ENCODE data around the gene SMARCA2.

Gene SMARCA2

DNA sequence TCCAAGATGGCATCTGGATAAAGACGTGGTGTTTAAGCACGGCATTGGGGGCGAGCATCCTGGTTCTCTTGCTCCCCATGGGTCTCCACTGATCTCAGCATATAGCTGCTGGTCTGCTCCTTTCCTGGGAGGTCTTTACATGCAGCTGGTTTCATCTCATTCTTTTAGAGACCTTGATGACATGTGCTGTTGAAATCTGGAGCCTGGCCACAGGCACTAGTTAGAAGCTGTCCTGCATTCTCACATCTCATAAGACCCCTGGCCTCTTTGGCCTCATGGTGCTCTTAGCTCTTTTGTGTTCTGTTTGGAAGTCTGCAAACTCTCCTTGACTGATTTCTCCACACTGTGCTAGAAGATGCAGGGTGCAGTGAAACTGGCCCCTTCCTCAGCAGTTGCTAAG is 113.0 kb downstream of the SMARCA2 start:
- TF ChIP-seq, protein P1, sequence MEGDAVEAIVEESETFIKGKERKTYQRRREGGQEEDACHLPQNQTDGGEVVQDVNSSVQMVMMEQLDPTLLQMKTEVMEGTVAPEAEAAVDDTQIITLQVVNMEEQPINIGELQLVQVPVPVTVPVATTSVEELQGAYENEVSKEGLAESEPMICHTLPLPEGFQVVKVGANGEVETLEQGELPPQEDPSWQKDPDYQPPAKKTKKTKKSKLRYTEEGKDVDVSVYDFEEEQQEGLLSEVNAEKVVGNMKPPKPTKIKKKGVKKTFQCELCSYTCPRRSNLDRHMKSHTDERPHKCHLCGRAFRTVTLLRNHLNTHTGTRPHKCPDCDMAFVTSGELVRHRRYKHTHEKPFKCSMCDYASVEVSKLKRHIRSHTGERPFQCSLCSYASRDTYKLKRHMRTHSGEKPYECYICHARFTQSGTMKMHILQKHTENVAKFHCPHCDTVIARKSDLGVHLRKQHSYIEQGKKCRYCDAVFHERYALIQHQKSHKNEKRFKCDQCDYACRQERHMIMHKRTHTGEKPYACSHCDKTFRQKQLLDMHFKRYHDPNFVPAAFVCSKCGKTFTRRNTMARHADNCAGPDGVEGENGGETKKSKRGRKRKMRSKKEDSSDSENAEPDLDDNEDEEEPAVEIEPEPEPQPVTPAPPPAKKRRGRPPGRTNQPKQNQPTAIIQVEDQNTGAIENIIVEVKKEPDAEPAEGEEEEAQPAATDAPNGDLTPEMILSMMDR (conservative IDR thresholded peaks at IDR 0.05; ENCODE audit: control insufficient read depth, insufficient read depth, low read depth, low read length), result no peak
- DNase-seq (ENCODE audit: low read depth), result no peak
- no peak overlapping the region for H3K4me3 ChIP-seq (ENCODE audit: control insufficient read depth, low read depth, low read length)

DNA sequence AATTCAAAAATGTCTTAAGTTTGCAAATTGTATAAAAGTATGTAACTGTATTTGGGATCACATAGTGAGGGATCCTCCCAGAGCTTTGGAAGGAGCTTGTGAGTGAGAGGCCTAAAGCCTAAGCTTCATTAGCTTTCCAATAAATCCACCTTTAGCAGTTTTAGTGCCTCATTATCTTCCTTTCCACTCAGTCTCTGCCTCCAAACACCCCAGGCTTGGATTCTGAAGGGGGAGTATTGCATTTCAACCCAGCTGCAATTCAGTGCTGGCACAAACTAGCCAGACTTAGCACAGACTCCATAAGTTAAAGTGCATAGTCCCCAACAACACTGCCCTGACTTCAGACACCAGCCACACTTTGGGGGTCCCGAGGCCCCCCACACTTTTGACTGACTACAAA is 113.5 kb downstream of the SMARCA2 start:
- DNase-seq (ENCODE audit: low read depth), result no peak
- no peak overlapping the region for H3K4me3 ChIP-seq (ENCODE audit: control insufficient read depth, low read depth, low read length)
- TF ChIP-seq, protein P1 (conservative IDR thresholded peaks at IDR 0.05; ENCODE audit: control insufficient read depth, insufficient read depth, low read depth, low read length), result no peak

DNA sequence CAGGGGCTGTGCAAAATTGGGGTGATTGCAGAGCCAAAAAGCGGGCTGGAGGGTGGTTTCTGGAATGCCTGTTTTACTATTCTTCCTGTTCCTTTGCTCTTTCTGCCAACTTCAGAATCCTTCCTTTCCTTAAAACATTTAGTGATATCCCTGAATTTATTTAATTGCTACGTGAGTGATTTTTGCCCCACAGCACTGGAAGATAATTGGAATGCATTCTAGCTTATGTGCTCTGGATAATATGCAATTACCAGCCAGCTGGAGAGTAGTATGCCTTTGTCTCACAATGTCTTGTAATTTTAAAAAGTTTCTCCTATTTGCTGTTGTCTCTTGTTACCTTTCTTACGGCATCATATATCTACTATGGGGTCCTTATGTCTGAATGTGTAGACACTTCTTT is 115.8 kb downstream of the SMARCA2 start:
- DNase-seq (ENCODE audit: low read depth), result no peak
- TF ChIP-seq, protein P1 (conservative IDR thresholded peaks at IDR 0.05; ENCODE audit: control insufficient read depth, insufficient read depth, low read depth, low read length), result no peak
- no peak overlapping the region for H3K4me3 ChIP-seq (ENCODE audit: control insufficient read depth, low read depth, low read length)

DNA sequence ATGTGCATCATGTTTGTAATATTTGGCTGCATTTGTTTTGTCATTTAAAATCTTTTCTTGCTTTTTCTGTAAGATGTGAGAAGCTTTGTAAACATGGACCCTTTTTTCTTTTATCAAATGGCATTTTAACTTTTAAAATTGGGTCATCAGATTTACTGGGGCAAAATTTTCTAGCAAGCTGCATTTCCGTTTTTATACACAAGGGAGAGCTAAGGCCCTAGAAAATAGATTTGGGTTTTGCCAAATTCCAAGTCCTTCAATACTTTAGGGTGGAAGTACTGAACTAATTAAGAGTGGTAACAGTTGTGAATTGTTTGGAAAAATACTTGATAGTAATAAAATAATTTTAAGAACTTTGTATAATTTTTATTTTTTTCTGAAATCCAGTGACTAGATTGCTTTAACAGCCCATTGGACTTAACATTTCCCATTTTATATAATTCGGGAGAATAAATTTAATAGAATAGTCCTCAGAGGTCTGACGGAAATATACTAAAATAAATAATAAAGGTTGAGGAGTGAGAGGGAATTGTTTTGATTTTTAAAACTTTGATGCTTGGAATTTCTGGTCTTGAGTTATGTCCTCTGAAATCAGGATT is 117.4 kb downstream of the SMARCA2 start:
- DNase-seq (ENCODE audit: low read depth), result peak; percentile 66
- TF ChIP-seq, protein P1 (conservative IDR thresholded peaks at IDR 0.05; ENCODE audit: control insufficient read depth, insufficient read depth, low read depth, low read length), result peak; percentile 72
- H3K4me3 ChIP-seq (ENCODE audit: control insufficient read depth, low read depth, low read length), result no peak overlapping the region

DNA sequence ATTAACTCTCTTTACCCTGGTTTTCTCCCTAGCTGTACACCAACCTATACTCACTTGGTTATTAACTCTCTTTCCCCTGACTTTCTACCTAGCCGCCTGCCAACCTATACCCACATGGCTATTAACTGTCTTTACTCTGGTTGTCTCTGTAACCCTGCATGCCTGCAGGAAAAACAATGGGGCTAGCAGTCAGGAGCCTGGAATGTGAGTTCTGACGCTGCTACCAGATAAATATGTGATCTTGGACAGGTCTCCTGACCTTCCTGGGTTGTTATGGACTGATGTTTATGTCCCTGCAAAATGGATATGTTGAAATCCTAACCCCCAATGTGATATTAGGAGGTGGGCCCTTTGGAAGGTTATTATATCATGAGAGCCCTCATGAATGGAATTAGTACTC is 119.2 kb downstream of the SMARCA2 start:
- no peak overlapping the region for H3K4me3 ChIP-seq (ENCODE audit: control insufficient read depth, low read depth, low read length)
- TF ChIP-seq, protein P1 (conservative IDR thresholded peaks at IDR 0.05; ENCODE audit: control insufficient read depth, insufficient read depth, low read depth, low read length), result no peak
- no peak for DNase-seq (ENCODE audit: low read depth)

DNA sequence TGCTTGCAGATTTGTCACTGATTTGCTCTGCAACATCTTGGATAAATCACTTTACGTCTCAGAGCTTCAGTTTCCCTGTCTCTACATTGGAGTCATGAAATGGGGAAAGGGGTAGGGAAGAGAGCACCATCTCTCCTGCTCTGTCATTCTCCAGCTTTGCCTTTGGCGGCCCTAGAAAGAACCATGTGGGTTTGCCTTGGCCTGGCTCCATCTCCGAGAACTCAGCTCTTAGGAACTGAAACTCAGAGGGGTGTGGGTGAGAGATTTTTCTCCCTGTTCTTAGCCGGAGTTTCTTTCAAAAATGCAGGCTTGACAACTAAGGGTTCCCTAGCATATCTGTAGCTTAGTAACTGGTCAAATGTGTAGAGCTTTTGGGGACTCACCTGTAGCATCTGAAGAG is 123.5 kb downstream of the SMARCA2 start:
- DNase-seq (ENCODE audit: low read depth), result no peak
- TF ChIP-seq, protein P1 (conservative IDR thresholded peaks at IDR 0.05; ENCODE audit: control insufficient read depth, insufficient read depth, low read depth, low read length), result no peak

More for the DNA sequence above, 123.5 kb downstream of the SMARCA2 start:
- H3K4me3 ChIP-seq (ENCODE audit: control insufficient read depth, low read depth, low read length), result no peak overlapping the region
